Uterus (tissue), 2 donors: ENCODE data around the gene POLR3B.

Source experiments
- CTCF ChIP-seq, 4 experiments: fragments of 200-600 bp in 2 of 4; fragments of 450-650 bp in 2 of 4; sonication (generic) in 2 of 4; IDR thresholded peaks; one replicate each; pipeline ENCODE4 v1.5.1; 2016 to 2019; ENCODE audit warnings: antibody characterized with exemption in 4 of 4, mild to moderate bottlenecking in 2 of 4, moderate library complexity in 1 of 4
- POLR2A ChIP-seq, 2 donors: fragments of 450-650 bp; IDR thresholded peaks; one replicate each; pipeline ENCODE4 v1.6.1; 2016; ENCODE audit warnings: antibody characterized with exemption in 2 of 2, mild to moderate bottlenecking in 1 of 2, moderate library complexity in 1 of 2

- TF ChIP-seq CTCF (IDR thresholded peaks at IDR 0.05), result no peak
- TF ChIP-seq POLR2A (IDR thresholded peaks at IDR 0.05), result no peak
Observed at GRCh38 chr12:106508966-106509365, 151.4 kb downstream of the POLR3B start.
